HL-60/S4 treated with phorbol 12-myristate 13-acetate at 8.2 ng/mL for 4 days and 3 days (cell line): ENCODE data around the gene TMEM141.

Source experiments
- in situ Hi-C: fragments of 300-500 bp; cut with MboI; formaldehyde crosslinking; loops from 2 replicates; pipeline ENCODE4 v1.15.0; 2022; ENCODE audit warnings: low sequenced_read_pairs

TMEM141 gene

GRCh38 chr9:136790640-136791515 lies at the start of gene TMEM141:
TMEM141 (plus strand) TSS chr9:136791344; CDS start chr9:136791371, 27 bp downstream.
- in situ Hi-C loops, result no loop called here

GRCh38 chr9:136741883-136742571 lies 49.1 kb upstream of the TMEM141 start:
- in situ Hi-C loops, result no loop called here

- in situ Hi-C loops, result no loop called here
Measured at GRCh38 chr9:136742591-136743391, 48.4 kb upstream of the TMEM141 start, which contains the start of gene LCN10. LCN10 (minus strand) TSS chr9:136742940; CDS start chr9:136742903, 37 bp downstream.

GRCh38 chr9:136743639-136744211 lies 47.4 kb upstream of the TMEM141 start:
- in situ Hi-C loops, result no loop called here

- in situ Hi-C loops, result no loop called here
Measured at GRCh38 chr9:136744773-136745172, 46.4 kb upstream of the TMEM141 start.

- in situ Hi-C loops, result no loop called here
Measured at GRCh38 chr9:136745389-136746154, 45.6 kb upstream of the TMEM141 start.

GRCh38 chr9:136746155-136746490 lies 45.0 kb upstream of the TMEM141 start:
- in situ Hi-C loops, result no loop called here

GRCh38 chr9:136746621-136747020 lies 44.5 kb upstream of the TMEM141 start:
- in situ Hi-C loops, result no loop called here

GRCh38 chr9:136747161-136748060 lies 43.7 kb upstream of the TMEM141 start:
- in situ Hi-C loops, result no loop called here

- in situ Hi-C loops, result no loop called here
Measured at GRCh38 chr9:136748201-136748600, 42.9 kb upstream of the TMEM141 start, which contains the start of gene LCN6. LCN6 (minus strand) TSS chr9:136748525; CDS start chr9:136748483, 42 bp downstream.

GRCh38 chr9:136748666-136749611 lies 42.2 kb upstream of the TMEM141 start:
- in situ Hi-C loops, result no loop called here

- in situ Hi-C loops, result no loop called here
Measured at GRCh38 chr9:136750526-136750925, 40.6 kb upstream of the TMEM141 start.

GRCh38 chr9:136751244-136751643 lies 39.9 kb upstream of the TMEM141 start:
- in situ Hi-C loops, result no loop called here

- in situ Hi-C loops, result no loop called here
Measured at GRCh38 chr9:136751814-136752213, 39.3 kb upstream of the TMEM141 start.

- in situ Hi-C loops, result no loop called here
Measured at GRCh38 chr9:136753371-136754058, 37.6 kb upstream of the TMEM141 start.

GRCh38 chr9:136754059-136754572 lies 37.0 kb upstream of the TMEM141 start:
- in situ Hi-C loops, result no loop called here

GRCh38 chr9:136754626-136755301 lies 36.4 kb upstream of the TMEM141 start:
- in situ Hi-C loops, result no loop called here
